GM12891 (cell line): Measurements from ENCODE around the gene CACNA1H.

Experiments used
- DNase-seq: peaks from one replicate; pipeline ENCODE4 v3.0.0; 2011; ENCODE audit warnings: low spot score; ENCODE audit not compliant: insufficient read length
- FAIRE-seq: peaks from 2 replicates; lab custom pipeline; 2011; peaks lifted over from hg19 to GRCh38; lab: Jason Lieb, UNC
- PAX5 ChIP-seq: IDR thresholded peaks from 2 replicates; pipeline ENCODE4 v1.6.1; 2011; ENCODE audit warnings: low read length, moderate library complexity, mild to moderate bottlenecking; ENCODE audit not compliant: insufficient read depth, severe bottlenecking
- POLR2A ChIP-seq: IDR thresholded peaks from 2 replicates; pipeline ENCODE4 v1.6.1; 2011; ENCODE audit warnings: low read depth, low read length, control low read depth
- POLR2AphosphoS5 ChIP-seq: IDR thresholded peaks from 2 replicates; pipeline ENCODE4 v1.6.1; 2011; ENCODE audit warnings: low read depth, low read length, control low read depth
- POU2F2 ChIP-seq: IDR thresholded peaks from 2 replicates; pipeline ENCODE4 v1.6.1; 2011; ENCODE audit warnings: low read depth, mild to moderate bottlenecking, control low read depth, low read length, moderate library complexity
- SPI1 ChIP-seq: IDR thresholded peaks from 2 replicates; pipeline ENCODE4 v1.6.1; 2011; ENCODE audit warnings: low read depth, low read length, control low read depth
- TAF1 ChIP-seq: IDR thresholded peaks from 2 replicates; pipeline ENCODE4 v1.6.1; 2011; ENCODE audit warnings: low read depth, low read length, control low read depth

CACNA1H gene

GRCh38 chr16:1156055-1156982, 3.4 kb downstream of the CACNA1H start:
- no peak for FAIRE-seq
- TF ChIP-seq POU2F2, result no peak
- TF ChIP-seq POLR2A, result no peak
- TF ChIP-seq TAF1, result no peak
- TF ChIP-seq PAX5, result no peak
- no peak for TF ChIP-seq POLR2AphosphoS5
- TF ChIP-seq SPI1, result no peak
- DNase-seq, result no peak

- FAIRE-seq (no peak), DNase-seq (no peak)
- TF ChIP-seq POLR2A (no peak), POU2F2 (no peak), PAX5 (no peak), POLR2AphosphoS5 (no peak)
Observed at GRCh38 chr16:1156983-1157638, 4.2 kb downstream of the CACNA1H start.

- TF ChIP-seq POLR2AphosphoS5 (no peak), SPI1 (no peak), POU2F2 (no peak), POLR2A (no peak), PAX5 (no peak), TAF1 (no peak)
- no peak for DNase-seq
- no peak for FAIRE-seq
Observed at GRCh38 chr16:1157639-1158455, 4.9 kb downstream of the CACNA1H start.

GRCh38 chr16:1158456-1159324, 5.8 kb downstream of the CACNA1H start:
- TF ChIP-seq POLR2A (no peak), SPI1 (no peak), POLR2AphosphoS5 (no peak), PAX5 (no peak), POU2F2 (no peak), TAF1 (no peak)
- FAIRE-seq (no peak), DNase-seq (no peak)

GRCh38 chr16:1159325-1159972, 6.5 kb downstream of the CACNA1H start:
- FAIRE-seq, result no peak

GRCh38 chr16:1159973-1160772, 7.3 kb downstream of the CACNA1H start:
- FAIRE-seq, result no peak
- no peak for TF ChIP-seq POLR2A
- no peak for DNase-seq

More at GRCh38 chr16:1159325-1159972, 6.5 kb downstream of the CACNA1H start:
- no peak for TF ChIP-seq POLR2AphosphoS5
- TF ChIP-seq POU2F2, result no peak
- TF ChIP-seq SPI1, result no peak
- TF ChIP-seq TAF1, result no peak
- TF ChIP-seq PAX5, result no peak
- TF ChIP-seq POLR2A, result no peak
- no peak for DNase-seq

GRCh38 chr16:1160773-1161348, 8.0 kb downstream of the CACNA1H start:
- DNase-seq (no peak), FAIRE-seq (no peak)

More at GRCh38 chr16:1160773-1161348, 8.0 kb downstream of the CACNA1H start:
- TF ChIP-seq POU2F2, result no peak
